NCI-H510A (cell line): ENCODE results near the gene OSBPL10.

Experiments
- DNase-seq: peaks from one replicate; lab custom pipeline; 2025; lab: John Stamatoyannopoulos, UW

OSBPL10 gene

GRCh38 chr3:31959251-31959650 is 21.8 kb downstream of the OSBPL10 start:
- no peak for DNase-seq

- DNase-seq: no peak
Observed at GRCh38 chr3:31958701-31959152, 22.3 kb downstream of the OSBPL10 start.

DNA sequence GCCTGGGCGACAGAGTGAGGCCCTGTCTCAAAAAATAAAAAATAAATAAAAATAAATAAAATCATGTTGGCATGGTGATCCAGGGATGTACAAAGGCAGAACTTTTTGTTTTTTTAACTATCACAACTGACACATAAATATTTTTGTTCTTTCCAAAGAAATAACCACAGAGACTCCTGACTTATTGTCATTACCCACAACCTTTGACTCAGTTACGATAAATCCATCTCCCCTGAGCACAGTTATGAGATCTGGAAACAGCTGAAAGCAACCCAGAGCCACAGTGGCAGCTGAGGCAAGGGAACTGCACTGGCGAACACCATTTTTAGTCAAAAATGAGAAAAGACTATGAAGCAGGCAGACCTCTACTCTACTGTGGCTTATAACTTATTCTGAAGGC is 24.0 kb downstream of the OSBPL10 start:
- no peak for DNase-seq

GRCh38 chr3:31955581-31955980 is 25.5 kb downstream of the OSBPL10 start:
- no peak for DNase-seq

GRCh38 chr3:31953636-31954035 is 27.4 kb downstream of the OSBPL10 start:
- DNase-seq: no peak

DNA sequence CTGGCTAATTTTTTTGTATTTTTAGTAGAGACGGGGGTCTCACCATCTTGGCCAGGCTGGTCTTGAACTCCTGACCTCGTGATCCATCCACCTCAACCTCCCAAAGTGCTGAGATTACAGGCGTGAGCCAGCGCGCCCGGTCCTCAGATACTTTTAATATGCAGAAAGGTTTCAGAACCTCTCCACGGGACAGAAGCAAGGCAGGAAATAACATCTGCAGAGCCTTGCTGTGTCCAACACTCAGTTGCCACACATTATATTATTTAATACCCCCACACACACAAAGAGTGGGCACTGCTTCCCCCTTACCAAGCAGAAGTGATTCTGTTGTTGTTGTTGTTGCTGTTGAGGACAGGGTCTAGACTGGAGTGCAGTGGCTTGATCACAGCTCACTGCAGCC is 28.0 kb downstream of the OSBPL10 start:
- no peak for DNase-seq

GRCh38 chr3:31952205-31952604 is 28.9 kb downstream of the OSBPL10 start:
- no peak for DNase-seq

DNA sequence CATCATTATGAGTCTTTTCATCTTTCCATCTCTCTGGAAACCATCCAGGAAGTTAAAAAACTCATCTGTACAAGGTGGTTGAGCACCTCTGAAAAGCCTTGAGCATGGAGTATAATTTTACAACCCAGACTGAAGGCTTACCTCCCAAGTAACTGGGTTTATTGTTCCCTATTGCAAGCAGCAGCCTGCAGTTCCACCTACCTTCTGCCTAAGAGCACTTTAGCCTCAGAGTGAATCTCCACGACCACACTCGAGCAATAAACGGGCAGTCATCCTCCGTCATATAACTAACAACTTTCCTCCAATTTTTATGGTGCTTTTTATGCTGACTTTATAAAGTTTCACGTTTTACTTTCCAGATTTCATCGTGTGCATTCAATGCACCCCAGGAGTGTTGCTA is 32.8 kb downstream of the OSBPL10 start:
- no peak for DNase-seq

DNA sequence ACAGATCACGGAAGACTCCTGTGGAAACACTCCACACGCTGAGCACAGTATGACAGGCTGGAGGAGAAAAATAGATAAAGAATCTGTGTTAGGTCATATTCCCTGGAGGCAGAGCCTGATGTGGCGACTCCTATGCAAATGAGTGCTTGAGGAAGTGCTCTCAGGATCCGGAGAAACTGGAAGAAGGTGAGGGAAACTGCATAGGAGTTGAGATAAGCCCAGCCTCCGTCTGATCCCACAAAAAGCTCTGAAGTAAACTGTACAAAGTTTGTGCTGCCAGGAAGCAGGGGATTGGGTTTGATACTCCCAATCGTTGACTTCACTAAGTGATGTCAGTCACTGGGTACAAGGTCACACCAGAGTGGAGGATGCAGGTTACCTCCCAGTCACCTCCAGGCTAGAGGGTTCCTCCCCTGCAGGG is 33.4 kb downstream of the OSBPL10 start:
- DNase-seq: no peak

GRCh38 chr3:31947162-31947561 is 33.9 kb downstream of the OSBPL10 start:
- no peak for DNase-seq

- DNase-seq: no peak
Observed at GRCh38 chr3:31946484-31947081, 34.5 kb downstream of the OSBPL10 start.

- DNase-seq: no peak
Observed at GRCh38 chr3:31945738-31946052, 35.4 kb downstream of the OSBPL10 start.

- no peak for DNase-seq
Observed at GRCh38 chr3:31943041-31943440, 38.0 kb downstream of the OSBPL10 start.

DNA sequence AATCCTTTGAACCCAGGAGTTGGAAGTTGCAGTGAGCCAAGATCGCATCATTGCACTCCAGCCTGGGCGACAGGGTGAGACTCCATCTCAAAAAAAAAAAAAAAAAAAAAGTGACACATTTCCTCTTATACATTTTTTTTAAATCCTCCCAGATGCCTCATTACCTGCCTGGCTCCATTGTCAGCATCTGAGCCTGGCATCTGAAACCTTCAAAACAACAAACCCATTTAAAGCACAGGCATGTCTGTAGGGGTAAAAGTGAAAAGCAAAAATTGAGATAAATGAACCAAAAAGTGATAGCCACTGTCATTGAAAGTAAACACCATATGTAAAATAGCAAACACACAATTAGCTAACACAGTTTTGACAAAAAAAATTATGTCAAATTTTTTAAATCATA is 38.6 kb downstream of the OSBPL10 start:
- no peak for DNase-seq

DNA sequence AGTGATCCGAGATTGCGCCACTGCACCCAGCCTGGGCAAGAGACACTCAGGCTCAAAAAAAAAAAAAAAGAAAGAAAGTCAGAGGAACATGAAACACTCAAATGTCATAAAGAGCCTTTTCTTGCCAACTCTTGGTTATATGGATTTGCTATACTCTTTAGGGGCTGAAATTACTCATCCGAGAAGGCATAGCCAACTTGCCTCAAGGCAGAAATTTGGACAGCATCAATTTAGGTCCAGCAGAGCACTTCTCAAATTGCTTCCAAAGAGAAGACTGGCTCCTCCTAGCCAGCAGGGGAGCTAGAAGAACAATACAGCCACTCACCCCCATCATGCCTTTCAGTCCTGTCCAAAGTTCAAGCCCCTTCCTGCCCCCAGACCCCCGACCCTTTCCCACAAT is 43.8 kb downstream of the OSBPL10 start:
- DNase-seq: no peak

- no peak for DNase-seq
Observed at GRCh38 chr3:31936420-31937060, 44.5 kb downstream of the OSBPL10 start.

- DNase-seq: peak; percentile 5
Observed at GRCh38 chr3:31934866-31935265, 46.2 kb downstream of the OSBPL10 start.

DNA sequence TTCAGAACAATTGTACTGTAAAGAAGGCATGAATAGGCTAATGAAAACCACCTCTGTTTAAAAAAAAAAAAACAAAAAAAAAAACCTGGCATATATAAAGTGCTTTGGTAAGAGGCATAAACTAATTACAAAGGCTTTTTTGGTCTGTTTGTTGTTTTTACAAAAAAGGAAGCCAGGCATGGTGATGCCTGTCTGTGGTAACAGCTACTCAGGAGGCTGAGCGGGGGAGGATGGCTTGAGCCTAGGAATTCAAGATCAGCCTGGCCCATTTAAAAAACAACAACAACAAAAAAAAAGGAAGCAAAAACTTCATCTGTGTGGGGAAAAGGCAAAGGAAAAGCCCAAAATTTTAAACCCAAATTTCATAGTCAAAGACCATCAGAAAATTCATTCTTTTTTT is 47.0 kb downstream of the OSBPL10 start:
- DNase-seq: no peak

DNA sequence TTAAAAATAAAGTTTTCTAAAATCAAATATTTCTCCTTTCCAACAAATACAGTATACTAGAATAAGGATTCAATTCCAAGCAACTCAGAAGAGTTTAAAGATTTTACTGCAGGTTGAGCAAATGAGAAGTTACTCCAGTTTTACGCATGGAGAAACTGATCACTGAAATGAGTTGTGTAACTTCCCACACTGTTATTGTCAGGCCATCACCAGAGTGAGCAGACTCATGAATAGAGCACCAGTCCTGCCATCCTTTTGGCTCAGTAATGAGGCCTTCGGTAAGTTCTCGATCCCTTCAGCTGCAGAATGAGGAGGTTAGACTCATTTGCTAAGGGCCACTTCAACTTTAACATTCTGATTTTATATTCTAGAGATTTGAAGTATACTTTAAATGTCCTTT is 48.1 kb downstream of the OSBPL10 start:
- no peak for DNase-seq

DNA sequence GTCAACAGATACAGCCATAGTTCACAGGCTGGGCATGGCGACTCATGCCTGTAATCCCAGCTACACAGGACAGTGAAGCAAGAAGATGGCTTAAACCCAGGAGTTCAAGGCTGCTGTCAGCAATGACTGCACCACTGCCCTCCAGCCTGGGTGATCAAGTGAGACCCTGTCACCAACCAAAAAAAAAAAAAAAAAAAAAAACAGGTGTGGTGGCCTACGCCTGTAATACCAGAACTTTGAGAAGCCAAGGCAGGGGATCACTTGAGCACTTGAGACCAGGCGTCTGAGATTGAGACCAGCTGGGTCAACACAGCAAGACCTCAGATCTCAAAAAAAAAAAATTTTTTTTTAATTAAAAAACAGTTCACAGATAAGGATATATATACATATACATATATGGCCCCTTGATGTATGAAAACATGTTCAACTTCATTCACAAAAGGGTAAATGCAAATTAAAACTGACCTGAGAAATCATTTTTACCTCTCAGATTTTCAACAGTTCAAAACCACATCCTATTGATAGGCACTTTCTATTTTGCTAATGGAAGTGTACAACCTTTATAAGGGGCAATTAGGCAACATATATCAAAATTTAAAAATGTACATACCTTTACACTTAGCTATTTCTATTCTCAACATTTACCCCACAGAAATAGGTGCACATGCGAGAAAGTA is 51.1 kb downstream of the OSBPL10 start:
- no peak for DNase-seq

DNA sequence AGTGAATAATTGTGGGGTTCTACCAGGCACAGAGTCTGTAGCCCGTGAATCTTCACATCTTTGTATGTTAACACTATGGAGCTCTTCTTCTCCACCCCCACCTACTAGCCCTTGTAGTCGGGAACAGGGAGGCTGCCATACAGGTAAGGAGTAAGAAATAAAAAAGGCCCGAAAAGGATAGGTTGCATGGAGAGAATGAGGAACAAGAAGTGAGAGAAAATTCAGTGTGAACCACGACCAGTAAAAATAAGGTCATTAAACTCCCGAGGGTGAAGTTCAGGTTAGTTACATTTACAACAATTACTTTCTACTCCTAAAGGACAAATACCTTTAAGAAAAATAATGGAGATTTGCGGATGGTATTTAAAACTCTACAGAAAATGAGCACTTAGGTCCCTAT is 53.3 kb downstream of the OSBPL10 start:
- DNase-seq: no peak

DNA sequence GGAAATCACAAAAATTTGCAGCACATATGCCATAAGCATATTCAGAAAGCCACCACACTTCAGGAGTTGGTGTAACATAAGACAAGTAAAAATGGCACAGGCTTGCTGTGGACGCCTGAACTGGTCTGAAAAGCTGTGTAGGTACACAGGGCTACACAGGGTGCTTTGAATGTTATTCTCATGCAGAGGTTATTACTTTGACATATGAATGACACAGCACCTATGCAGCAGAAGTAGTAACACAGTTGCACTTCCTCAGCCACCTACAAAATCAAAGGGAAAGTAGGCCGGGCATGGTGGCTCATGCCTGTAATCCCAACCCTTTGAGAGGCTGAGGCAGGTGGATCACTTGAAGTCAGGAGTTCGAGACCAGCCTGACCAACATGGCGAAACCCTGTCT is 54.5 kb downstream of the OSBPL10 start:
- no peak for DNase-seq

- DNase-seq: no peak
Observed at GRCh38 chr3:31925271-31925630, 55.8 kb downstream of the OSBPL10 start.
